ENCODE data around the gene CLEC4A. TPM values are rescaled to one million over a fixed set of nuclear protein-coding genes. Genes with fewer than 3 reads are reported as not detected.
"Not testable (repeated sequence)": the region's sequence is repeated elsewhere in the genome, so short reads cannot be mapped to it uniquely, and the experiment has no call there.

The CLEC4A gene
- total RNA-seq, 2 donors from 2014 or later: 1.4 to 2.7 TPM

- H3K4me3 Mint-ChIP-seq: no peak overlapping the region
- H3K36me3 Mint-ChIP-seq (ENCODE audit: low read depth): peaks cover 15% of the 10 kb centered on the region
- ATAC-seq: no peak
- no peaks in the 10 kb centered on the region for H3K9me3 ChIP-seq (ENCODE audit: control insufficient read depth, low read length, poor library complexity, severe bottlenecking)
- peaks cover 27% of the 10 kb centered on the region for H3K4me1 Mint-ChIP-seq
- peak overlapping the region; percentile 100 for H3K27ac Mint-ChIP-seq
- H3K27me3 Mint-ChIP-seq: no peaks in the 10 kb centered on the region
- no peak for DNase-seq
Observed at GRCh38 chr12:8089716-8090115, 33.7 kb upstream of the CLEC4A start.

DNA sequence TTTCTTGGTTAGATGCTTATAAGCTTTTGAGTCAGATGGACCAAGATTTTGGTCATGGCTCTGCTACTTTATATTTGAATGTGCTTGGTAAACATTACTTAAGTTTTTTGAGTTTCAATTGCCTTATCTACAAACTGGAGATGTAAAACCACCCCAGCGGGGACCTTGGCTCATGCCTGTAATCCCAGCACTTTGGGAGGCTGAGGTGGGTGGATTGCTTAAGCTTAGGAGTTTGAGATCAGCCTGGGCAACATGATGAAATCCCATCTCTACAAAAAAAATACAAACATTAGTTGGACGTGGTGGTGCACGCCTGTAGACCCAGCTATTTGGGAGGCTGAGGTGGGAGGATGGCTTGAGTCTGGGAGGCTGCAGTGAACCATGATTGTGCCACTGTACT, 30.1 kb upstream of the CLEC4A start:
- Mint-ChIP-seq H3K4me3 (no peak overlapping the region), H3K4me1 (peaks cover 23% of the 10 kb centered on the region), H3K27ac (peak overlapping the region; percentile 62), H3K36me3 (ENCODE audit: low read depth) (peaks cover 15% of the 10 kb centered on the region), H3K27me3 (no peaks in the 10 kb centered on the region)
- DNase-seq (no peak), ATAC-seq (no peak)
- H3K9me3 ChIP-seq (ENCODE audit: control insufficient read depth, low read length, poor library complexity, severe bottlenecking): no peaks in the 10 kb centered on the region

- ATAC-seq: no peak
- peaks cover 13% of the 10 kb centered on the region for H3K36me3 Mint-ChIP-seq (ENCODE audit: low read depth)
- H3K4me3 Mint-ChIP-seq: no peak overlapping the region
- H3K4me1 Mint-ChIP-seq: peaks cover 16% of the 10 kb centered on the region
- H3K27me3 Mint-ChIP-seq: no peaks in the 10 kb centered on the region
- DNase-seq: no peak
- no peak overlapping the region for H3K27ac Mint-ChIP-seq
- H3K9me3 ChIP-seq (ENCODE audit: control insufficient read depth, low read length, poor library complexity, severe bottlenecking): no peaks in the 10 kb centered on the region
Observed at GRCh38 chr12:8096281-8096915, 27.0 kb upstream of the CLEC4A start.

GRCh38 chr12:8099235-8099634, 24.2 kb upstream of the CLEC4A start:
- peaks cover 14% of the 10 kb centered on the region for H3K36me3 Mint-ChIP-seq (ENCODE audit: low read depth)
- no peak for DNase-seq

GRCh38 chr12:8108808-8109398, 14.5 kb upstream of the CLEC4A start:
- no peak overlapping the region for H3K27ac Mint-ChIP-seq
- H3K4me1 Mint-ChIP-seq: peaks cover 5% of the 10 kb centered on the region
- ATAC-seq: peak; percentile 96
- H3K27me3 Mint-ChIP-seq: no peaks in the 10 kb centered on the region
- H3K4me3 Mint-ChIP-seq: no peak overlapping the region
- H3K9me3 ChIP-seq (ENCODE audit: control insufficient read depth, low read length, poor library complexity, severe bottlenecking): no peaks in the 10 kb centered on the region
- DNase-seq: peak; percentile 44 to 72 (median 44)
- peaks cover 8% of the 10 kb centered on the region for H3K36me3 Mint-ChIP-seq (ENCODE audit: low read depth)

More at GRCh38 chr12:8099235-8099634, 24.2 kb upstream of the CLEC4A start:
- Mint-ChIP-seq H3K4me1 (peaks cover 11% of the 10 kb centered on the region), H3K4me3 (no peak overlapping the region), H3K27me3 (no peaks in the 10 kb centered on the region), H3K27ac (no peak overlapping the region)
- no peak for ATAC-seq
- H3K9me3 ChIP-seq (ENCODE audit: control insufficient read depth, low read length, poor library complexity, severe bottlenecking): no peaks in the 10 kb centered on the region

- not testable (repeated sequence) for H3K4me1 Mint-ChIP-seq; H3K9me3 ChIP-seq (ENCODE audit: control insufficient read depth, low read length, poor library complexity, severe bottlenecking); DNase-seq; H3K27me3 Mint-ChIP-seq; H3K4me3 Mint-ChIP-seq; ATAC-seq; H3K36me3 Mint-ChIP-seq (ENCODE audit: low read depth); H3K27ac Mint-ChIP-seq
Observed at GRCh38 chr12:8113117-8113516, 10.3 kb upstream of the CLEC4A start.

DNA sequence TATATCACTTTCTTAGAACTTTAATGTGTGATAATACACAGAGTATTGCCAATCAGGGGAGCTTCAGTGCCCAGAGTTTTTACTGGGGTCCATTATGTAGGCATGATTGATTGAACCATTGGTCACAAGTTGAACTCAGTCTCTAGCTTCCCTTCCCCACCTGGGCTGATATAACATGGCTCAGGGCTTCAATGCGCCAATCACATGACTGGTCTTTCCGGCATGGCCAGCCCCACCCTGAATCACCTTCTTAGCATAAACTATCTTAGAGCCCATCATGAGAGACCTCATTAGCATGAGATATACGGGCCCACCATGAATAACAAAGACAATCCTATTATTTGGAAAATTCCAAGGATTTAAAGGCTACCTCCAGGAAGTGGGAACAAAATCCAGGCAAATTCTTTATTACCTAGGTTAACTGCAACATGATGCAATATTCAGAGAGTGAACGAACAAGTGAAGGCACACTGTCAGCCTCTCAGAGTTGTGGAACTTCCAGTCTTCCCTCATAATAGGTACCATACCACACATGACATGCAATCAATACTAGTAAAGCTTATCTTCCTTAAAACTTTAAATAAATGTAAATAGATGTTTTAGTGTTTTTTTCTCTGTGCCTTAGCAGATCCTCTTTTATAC, 3.2 kb upstream of the CLEC4A start:
- H3K27ac Mint-ChIP-seq: no peak overlapping the region

DNA sequence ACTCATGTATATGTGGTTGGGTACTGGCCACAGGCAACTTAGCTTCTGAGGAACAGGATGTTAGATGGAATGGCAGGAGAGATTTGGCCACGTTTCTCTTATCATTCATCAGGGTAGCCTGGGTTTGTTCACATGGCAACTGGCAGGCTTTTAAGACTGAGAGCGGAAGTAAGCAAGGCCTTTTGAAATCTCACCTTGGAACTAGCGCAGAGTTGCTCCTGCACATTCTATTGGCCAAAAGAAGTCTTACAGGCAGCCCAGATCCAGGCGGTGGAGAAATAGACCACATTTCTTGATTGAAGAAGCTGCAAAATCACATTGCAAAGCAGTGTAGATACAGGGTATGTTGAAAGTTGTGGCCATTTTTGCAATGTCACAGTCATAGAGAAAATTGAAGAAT, 3.7 kb downstream of the CLEC4A start:
- H3K4me3 Mint-ChIP-seq: no peak overlapping the region
- H3K36me3 Mint-ChIP-seq (ENCODE audit: low read depth): peaks cover 16% of the 10 kb centered on the region
- peak; percentile 48 for ATAC-seq
- no peaks in the 10 kb centered on the region for H3K27me3 Mint-ChIP-seq
- H3K27ac Mint-ChIP-seq: no peak overlapping the region
- no peak for DNase-seq
- peaks cover 19% of the 10 kb centered on the region for H3K4me1 Mint-ChIP-seq
- no peaks in the 10 kb centered on the region for H3K9me3 ChIP-seq (ENCODE audit: control insufficient read depth, low read length, poor library complexity, severe bottlenecking)

More for the DNA sequence above, 3.2 kb upstream of the CLEC4A start:
- no peak for ATAC-seq
- H3K9me3 ChIP-seq (ENCODE audit: control insufficient read depth, low read length, poor library complexity, severe bottlenecking): no peaks in the 10 kb centered on the region
- Mint-ChIP-seq H3K36me3 (ENCODE audit: low read depth) (peaks cover 25% of the 10 kb centered on the region), H3K4me1 (peaks cover 13% of the 10 kb centered on the region), H3K27me3 (no peaks in the 10 kb centered on the region), H3K4me3 (no peak overlapping the region)
- DNase-seq: no peak

- not testable (repeated sequence) for H3K36me3 Mint-ChIP-seq (ENCODE audit: low read depth); H3K4me3 Mint-ChIP-seq; H3K9me3 ChIP-seq (ENCODE audit: control insufficient read depth, low read length, poor library complexity, severe bottlenecking); H3K4me1 Mint-ChIP-seq; DNase-seq; H3K27me3 Mint-ChIP-seq; ATAC-seq
- H3K27ac Mint-ChIP-seq: peak overlapping the region; percentile 47
Observed at GRCh38 chr12:8133636-8134397, 10.4 kb downstream of the CLEC4A start.

DNA sequence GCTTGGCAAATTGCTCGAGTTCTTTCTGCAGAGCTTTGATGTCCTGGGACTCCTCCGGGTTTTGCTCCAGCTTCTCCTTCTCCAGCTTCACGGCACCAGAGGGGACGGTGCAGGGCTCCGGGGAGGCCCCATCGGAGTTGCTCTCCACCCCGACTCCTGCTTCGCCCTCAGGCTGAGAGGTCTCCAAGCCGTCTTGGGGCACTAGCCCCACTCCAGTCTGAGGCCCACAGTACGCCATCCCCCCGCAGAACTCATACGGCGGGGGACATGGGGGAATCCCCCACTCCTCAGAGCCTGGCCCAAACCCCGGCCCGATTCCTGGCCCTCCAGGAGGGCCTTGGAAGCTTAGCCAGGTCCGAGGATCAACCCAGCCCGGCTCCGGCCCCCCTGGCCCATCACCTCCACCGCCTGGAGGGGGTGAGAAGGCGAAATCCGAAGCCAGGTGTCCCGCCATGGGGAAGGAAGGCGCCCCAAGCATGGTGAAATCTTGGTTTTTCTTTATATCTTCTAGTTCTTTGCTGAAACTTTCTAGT, 11.0 kb downstream of the CLEC4A start:
- not testable (repeated sequence) for H3K4me3 Mint-ChIP-seq; DNase-seq; H3K27me3 Mint-ChIP-seq; H3K4me1 Mint-ChIP-seq; ATAC-seq; H3K9me3 ChIP-seq (ENCODE audit: control insufficient read depth, low read length, poor library complexity, severe bottlenecking)
- H3K36me3 Mint-ChIP-seq (ENCODE audit: low read depth): peaks cover 10% of the 10 kb centered on the region
- H3K27ac Mint-ChIP-seq: peak overlapping the region; percentile 47

- DNase-seq; H3K27me3 Mint-ChIP-seq; H3K4me1 Mint-ChIP-seq; H3K27ac Mint-ChIP-seq; H3K4me3 Mint-ChIP-seq; H3K9me3 ChIP-seq (ENCODE audit: control insufficient read depth, low read length, poor library complexity, severe bottlenecking); ATAC-seq: not testable (repeated sequence)
- H3K36me3 Mint-ChIP-seq (ENCODE audit: low read depth): peaks cover 10% of the 10 kb centered on the region
Observed at GRCh38 chr12:8141647-8142046, 18.2 kb downstream of the CLEC4A start.

DNA sequence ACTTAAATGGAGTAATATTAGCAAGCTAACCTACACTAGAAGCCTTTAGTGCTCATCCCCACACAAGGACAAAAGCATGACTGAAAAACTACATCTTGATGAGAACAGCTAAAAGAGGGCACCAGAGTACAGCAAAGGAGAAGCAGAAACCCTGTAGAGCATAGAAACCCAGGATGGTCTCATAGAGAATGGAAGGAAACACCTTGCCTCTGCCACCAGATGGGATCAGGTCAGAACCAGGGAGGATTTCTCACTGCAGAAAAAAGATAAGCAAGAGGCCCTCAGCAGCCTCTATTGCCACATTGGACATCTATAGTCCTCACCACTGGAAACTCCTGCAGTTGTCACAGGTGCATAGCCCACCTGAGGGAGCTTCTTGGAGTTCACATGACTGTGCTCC, 19.8 kb downstream of the CLEC4A start:
- no peak for ATAC-seq
- no peak overlapping the region for H3K27ac Mint-ChIP-seq

More for the DNA sequence above, 19.8 kb downstream of the CLEC4A start:
- no peaks in the 10 kb centered on the region for H3K9me3 ChIP-seq (ENCODE audit: control insufficient read depth, low read length, poor library complexity, severe bottlenecking)
- no peak for DNase-seq
- no peaks in the 10 kb centered on the region for H3K27me3 Mint-ChIP-seq
- peaks cover 7% of the 10 kb centered on the region for H3K36me3 Mint-ChIP-seq (ENCODE audit: low read depth)
- no peak overlapping the region for H3K4me3 Mint-ChIP-seq
- no peaks in the 10 kb centered on the region for H3K4me1 Mint-ChIP-seq

All from T-helper 17 cell (primary cell).